H9 (cell line): Measurements from ENCODE around the gene EDAR. TPM values are rescaled to one million over a fixed set of nuclear protein-coding genes. Genes with fewer than 3 reads are reported as not detected.

ENCODE experiments used
- DNase-seq: peaks from one replicate; pipeline ENCODE4 v3.0.0-alpha.2; 2017
- H2AFZ ChIP-seq: one replicate; pipeline ENCODE4 v1.6.1; 2013; ENCODE audit warnings: mild to moderate bottlenecking, low read length, control low read depth, moderate library complexity
- H2AK5ac ChIP-seq: 2 replicates; pipeline ENCODE4 v1.6.1; 2013; ENCODE audit warnings: low read length, control low read depth, mixed read lengths; ENCODE audit not compliant: insufficient read length
- H2BK120ac ChIP-seq: one replicate; pipeline ENCODE4 v1.6.1; 2013; ENCODE audit warnings: low read depth, mild to moderate bottlenecking, low read length, control low read depth, inconsistent platforms; ENCODE audit not compliant: poor library complexity, severe bottlenecking
- H2BK12ac ChIP-seq: 2 replicates; pipeline ENCODE4 v1.6.1; 2013; ENCODE audit warnings: low read length, control low read depth, mixed read lengths, low read depth; ENCODE audit not compliant: insufficient read length
- H2BK15ac ChIP-seq: 2 replicates; pipeline ENCODE4 v1.6.1; 2013; ENCODE audit warnings: low read depth, low read length, control low read depth
- H2BK20ac ChIP-seq: one replicate; pipeline ENCODE4 v1.6.1; 2013; ENCODE audit warnings: low read depth, mild to moderate bottlenecking, low read length, control low read depth, inconsistent platforms; ENCODE audit not compliant: poor library complexity, severe bottlenecking
- H2BK5ac ChIP-seq: 2 replicates; pipeline ENCODE4 v1.6.1; 2013; ENCODE audit warnings: low read length, control low read depth, mixed read lengths; ENCODE audit not compliant: insufficient read length
- H3K14ac ChIP-seq: 2 replicates; pipeline ENCODE4 v1.6.1; 2013; ENCODE audit warnings: low read length, control low read depth; ENCODE audit not compliant: insufficient read depth
- H3K18ac ChIP-seq: 2 replicates; pipeline ENCODE4 v1.6.1; 2013; ENCODE audit warnings: low read depth, mild to moderate bottlenecking, mixed read lengths, low read length, control low read depth; ENCODE audit not compliant: insufficient read length
- H3K23ac ChIP-seq: 2 replicates; pipeline ENCODE4 v1.6.1; 2013; ENCODE audit warnings: low read length, control low read depth, mixed read lengths, low read depth; ENCODE audit not compliant: insufficient read length
- H3K23me2 ChIP-seq: 2 replicates; pipeline ENCODE4 v1.6.1; 2013; ENCODE audit warnings: low read depth, mild to moderate bottlenecking, mixed read lengths, low read length, control low read depth; ENCODE audit not compliant: insufficient read length, poor library complexity, severe bottlenecking
- H3K27ac ChIP-seq: 2 replicates; pipeline ENCODE4 v1.5.1; 2013; ENCODE audit warnings: low read length, control low read depth, mixed read lengths, low read depth; ENCODE audit not compliant: insufficient read length
- H3K27me3 ChIP-seq: 2 replicates; pipeline ENCODE4 v1.6.1; 2013; ENCODE audit warnings: low read length, control low read depth, inconsistent platforms; ENCODE audit not compliant: insufficient read depth
- H3K4ac ChIP-seq: 2 replicates; pipeline ENCODE4 v1.6.1; 2013; ENCODE audit warnings: low read depth, mild to moderate bottlenecking, control low read depth, inconsistent platforms, low read length, moderate library complexity
- H3K4me1 ChIP-seq: 2 replicates; pipeline ENCODE4 v1.6.1; 2013; ENCODE audit warnings: low read length, control low read depth, inconsistent platforms; ENCODE audit not compliant: insufficient read depth
- H3K4me2 ChIP-seq: 2 replicates; pipeline ENCODE4 v1.6.1; 2013; ENCODE audit warnings: low read length, control low read depth, mixed read lengths; ENCODE audit not compliant: insufficient read length, insufficient read depth
- H3K56ac ChIP-seq: 2 replicates; pipeline ENCODE4 v1.6.1; 2013; ENCODE audit warnings: low read depth, mild to moderate bottlenecking, mixed read lengths, low read length, control low read depth; ENCODE audit not compliant: insufficient read length
- H3K79me1 ChIP-seq: 2 replicates; pipeline ENCODE4 v1.6.1; 2013; ENCODE audit warnings: low read depth, mild to moderate bottlenecking, moderate library complexity, low read length, control low read depth, inconsistent platforms; ENCODE audit not compliant: insufficient read depth, poor library complexity, severe bottlenecking
- H3K79me2 ChIP-seq: 2 replicates; pipeline ENCODE4 v1.6.1; 2013; ENCODE audit warnings: low read length, control low read depth, inconsistent platforms; ENCODE audit not compliant: insufficient read depth
- H3K9ac ChIP-seq: 2 replicates; pipeline ENCODE4 v1.6.1; 2013; ENCODE audit warnings: low read length, control low read depth, mixed read lengths; ENCODE audit not compliant: insufficient read length; ENCODE audit errors: extremely low read depth
- H3K9me3 ChIP-seq: one replicate; pipeline ENCODE4 v1.6.1; 2013; ENCODE audit warnings: low read depth, low read length, inconsistent platforms; ENCODE audit not compliant: control insufficient read depth
- H3T11ph ChIP-seq: one replicate; pipeline ENCODE4 v1.6.1; 2013; ENCODE audit warnings: mild to moderate bottlenecking, low read length, control low read depth, inconsistent platforms
- H4K20me1 ChIP-seq: one replicate; pipeline ENCODE4 v1.6.1; 2013; ENCODE audit not compliant: control insufficient read depth, insufficient read length, insufficient read depth
- H4K5ac ChIP-seq: 2 replicates; pipeline ENCODE4 v1.6.1; 2013; ENCODE audit warnings: low read depth, mild to moderate bottlenecking, mixed read lengths, low read length, control low read depth; ENCODE audit not compliant: insufficient read length
- H4K8ac ChIP-seq: replicated peaks from 2 replicates; pipeline ENCODE4 v1.6.1; 2013; ENCODE audit warnings: low read length, control low read depth, mixed read lengths, low read depth; ENCODE audit not compliant: insufficient read length
- H4K91ac ChIP-seq: 2 replicates; pipeline ENCODE4 v1.6.1; 2013; ENCODE audit warnings: low read depth, mild to moderate bottlenecking, moderate library complexity, mixed read lengths, low read length, control low read depth; ENCODE audit not compliant: insufficient read length
- H3K27ac Mint-ChIP-seq, 3 experiments: 2 replicates in 2 of 3; 3 replicates in 1 of 3; pipeline ENCODE4 v1.8.0; 2020 to 2021; ENCODE audit warnings: mixed read lengths in 3 of 3, mild to moderate bottlenecking in 1 of 3, moderate library complexity in 1 of 3
- H3K27me3 Mint-ChIP-seq: 2 replicates; pipeline ENCODE4 v1.8.0; 2021; ENCODE audit warnings: low read depth, mild to moderate bottlenecking, moderate library complexity, mixed read lengths
- H3K36me3 Mint-ChIP-seq, 3 experiments: 2 replicates in 2 of 3; 3 replicates in 1 of 3; pipeline ENCODE4 v1.8.0; 2020 to 2021; ENCODE audit warnings: low read depth in 3 of 3, mixed read lengths in 3 of 3; ENCODE audit not compliant: insufficient read depth in 1 of 3
- H3K4me1 Mint-ChIP-seq, 2 experiments: 2 replicates each; pipeline ENCODE4 v1.8.0; 2020; ENCODE audit warnings: mixed read lengths in 2 of 2
- H3K4me3 Mint-ChIP-seq, 2 experiments: 2 replicates in 1 of 2; 3 replicates in 1 of 2; pipeline ENCODE4 v1.8.0; 2020 to 2021; ENCODE audit warnings: mild to moderate bottlenecking in 2 of 2, mixed read lengths in 2 of 2, moderate library complexity in 1 of 2
- H3K9me3 Mint-ChIP-seq, 2 experiments: 2 replicates in 1 of 2; 3 replicates in 1 of 2; pipeline ENCODE4 v1.8.0; 2020; ENCODE audit warnings: mild to moderate bottlenecking in 2 of 2, mixed read lengths in 2 of 2, moderate library complexity in 1 of 2
- CTCF ChIP-seq: fragments of 200-600 bp; sonication (generic); conservative IDR thresholded peaks from 3 replicates; pipeline ENCODE4 v1.8.0; 2021; ENCODE audit warnings: antibody characterized with exemption, mild to moderate bottlenecking
- WGBS: extraction: QIAGEN DNeasy Blood & Tissue Kit; methylation state at CpG from one replicate; pipeline ENCODE4 v1.1.7; 2013; ENCODE audit warnings: missing lambda C conversion rate, low lambda C conversion rate, mixed read lengths; ENCODE audit not compliant: insufficient read length; ENCODE audit errors: extremely low coverage; 5-methylcytosine and 5-hydroxymethylcytosine counted together
- total RNA-seq: library from RNA; stranded (reverse); gene quantifications from 2 replicates; pipeline ENCODE4 v1.2.1, GENCODE V29; 2021

EDAR gene
- total RNA-seq, 1 experiment from 2014 or later = not detected

GRCh38 chr2:108971661-108972566, 17.1 kb downstream of the EDAR start:
- no peak overlapping the region for H3K4me3 Mint-ChIP-seq
- Histone ChIP-seq H3K27ac (no peak overlapping the region), H4K8ac (no peak overlapping the region), H2BK120ac (no peak overlapping the region), H3K23me2 (no peaks in the 10 kb centered on the region), H2BK5ac (no peak overlapping the region), H3K79me2 (no peaks in the 10 kb centered on the region), H4K91ac (no peak overlapping the region), H3K56ac (no peak overlapping the region), H3K9me3 (no peaks in the 10 kb centered on the region), H4K20me1 (no peaks in the 10 kb centered on the region), H4K5ac (no peak overlapping the region), H3K23ac (no peak overlapping the region), H3K14ac (no peak overlapping the region), H3K4ac (no peak overlapping the region), H2BK12ac (no peak overlapping the region), H3K27me3 (no peaks in the 10 kb centered on the region), H2BK20ac (no peak overlapping the region), H3K18ac (no peak overlapping the region), H3K79me1 (no peaks in the 10 kb centered on the region), H3K9ac (no peak overlapping the region), H3K4me1 (no peaks in the 10 kb centered on the region), H2AK5ac (no peak overlapping the region), H2BK15ac (no peak overlapping the region), H2AFZ (no peak overlapping the region), H3K4me2 (no peak overlapping the region), H3T11ph (no peak overlapping the region)
- peaks cover 0 to 3% of the 10 kb centered on the region in 2 experiments; a peak in 1 of 4 replicates for H3K4me1 Mint-ChIP-seq
- H3K27me3 Mint-ChIP-seq = peaks cover 3% of the 10 kb centered on the region; the same call in 1 of the 2 replicates
- TF ChIP-seq CTCF = no peak
- DNase-seq = no peak
- H3K36me3 Mint-ChIP-seq = no peaks in the 10 kb centered on the region; a peak in 1 of 7 replicates
- no peaks in the 10 kb centered on the region for H3K9me3 Mint-ChIP-seq
- H3K27ac Mint-ChIP-seq = no peak overlapping the region
- no CpG with 5 or more reads among the region's 22 CpGs for WGBS
